Spleen (tissue), 11 donors: Measurements from ENCODE around the gene VSTM4. TPM values are rescaled to one million over a fixed set of nuclear protein-coding genes. Genes with fewer than 3 reads are reported as not detected.

Experiments
- DNase-seq: peaks from one replicate; pipeline ENCODE4 v3.0.0-alpha.2; 2020
- H3K27ac ChIP-seq, 8 donors: fragments of 200-600 bp; sonication (generic) in 7 of 8; 1 replicate in 4 of 8; 2 replicates in 4 of 8; pipeline versions ENCODE4 v1.5.0 to v1.8.0; 2016 to 2021; ENCODE audit warnings: inconsistent platforms in 4 of 8, mild to moderate bottlenecking in 4 of 8, moderate library complexity in 1 of 8
- H3K27me3 ChIP-seq, 7 donors: fragments of 200-600 bp; sonication (generic) in 6 of 7; replicated peaks in 1 of 7; 1 replicate in 4 of 7; 2 replicates in 3 of 7; pipeline versions ENCODE4 v1.5.0 to v1.8.0; 2016 to 2021; ENCODE audit warnings: inconsistent platforms in 3 of 7, mild to moderate bottlenecking in 1 of 7
- H3K36me3 ChIP-seq, 6 donors: fragments of 200-600 bp; sonication (generic) in 5 of 6; 1 replicate in 4 of 6; 2 replicates in 2 of 6; pipeline versions ENCODE4 v1.5.0 to v1.8.0; 2016 to 2021; ENCODE audit warnings: inconsistent platforms in 2 of 6
- H3K4me1 ChIP-seq, 6 donors: fragments of 200-600 bp; sonication (generic) in 5 of 6; 1 replicate in 3 of 6; 2 replicates in 3 of 6; pipeline versions ENCODE4 v1.5.0 to v1.8.0; 2016 to 2021; ENCODE audit warnings: inconsistent platforms in 3 of 6
- H3K4me3 ChIP-seq, 8 donors: fragments of 200-600 bp; sonication (generic) in 7 of 8; 1 replicate in 4 of 8; 2 replicates in 4 of 8; pipeline versions ENCODE4 v1.5.0 to v1.8.0; 2016 to 2021; ENCODE audit warnings: inconsistent platforms in 4 of 8, mild to moderate bottlenecking in 4 of 8, moderate library complexity in 2 of 8
- H3K9me3 ChIP-seq, 8 donors: fragments of 200-600 bp; sonication (generic) in 7 of 8; 1 replicate in 4 of 8; 2 replicates in 4 of 8; pipeline versions ENCODE4 v1.5.0 to v1.8.0; 2016 to 2021; ENCODE audit warnings: inconsistent platforms in 4 of 8
- CTCF ChIP-seq, 11 experiments: fragments of 200-600 bp in 7 of 11; fragments of 450-650 bp in 4 of 11; sonication (generic) in 4 of 11; IDR thresholded peaks in 8 of 11; conservative IDR thresholded peaks in 3 of 11; 1 replicate in 7 of 11; 2 replicates in 4 of 11; pipeline versions ENCODE4 v1.4.0 to v1.8.0; 2016 to 2021; ENCODE audit warnings: antibody characterized with exemption in 11 of 11, inconsistent platforms in 4 of 11, mild to moderate bottlenecking in 1 of 11
- POLR2A ChIP-seq, 3 donors: fragments of 450-650 bp; IDR thresholded peaks; one replicate each; pipeline ENCODE4 v1.5.1; 2017; ENCODE audit warnings: antibody characterized with exemption in 3 of 3, mild to moderate bottlenecking in 1 of 3
- POLR2AphosphoS5 ChIP-seq, 3 donors: sonication (generic); formaldehyde crosslinking; IDR thresholded peaks; one replicate each; pipeline ENCODE4 v1.5.1; 2017; ENCODE audit warnings: antibody characterized with exemption in 3 of 3
- WGBS, 5 donors: extraction: QIAGEN DNeasy Blood & Tissue Kit in 3 of 5; methylation state at CpG; one replicate each; pipeline versions ENCODE4 v1.1.5 to v1.1.7; 2013 to 2018; 5-methylcytosine and 5-hydroxymethylcytosine counted together
- intact Hi-C: fragments of 100-400 bp; cut with DNase I; formaldehyde crosslinking; loops from one replicate; pipeline ENCODE4 v1.15.0; 2023; ENCODE audit warnings: low total_unique reads
- polyA plus RNA-seq, 3 donors: library from polyadenylated mRNA; stranded (reverse); fragments of 200-250 nt; gene quantifications; one replicate each; pipeline ENCODE4 v1.2.1, GENCODE V29; 2013
- total RNA-seq, 7 donors: library from RNA; depleted of rRNA in 3 of 7; stranded (reverse); fragments of >200 nt in 3 of 7; fragmentation: NEBNext Ultra II Directional in 4 of 7; extraction: Animal tissue kit (Norgen Biotek cat#: 25700) in 4 of 7; gene quantifications; one replicate each; pipeline versions ENCODE4 v1.1.0 to v1.2.1, GENCODE V29; 2016 to 2021
- donor health status: healthy with polysubstance abuse.
- donor health status: DM: no; HTN: no; CAD: no; lungs with moderate emphysema.
- donor health status: DM: no; HTN: no; CAD: no.
- donor health status: Bipolar disorder and iron deficiency.
- donor health status: healthy.
- donor health status: DM: no; HTN: no; CAD: no.
- donor health status: DM: yes; HTN: yes; CAD: no.

Gene VSTM4
- total and polyA plus RNA-seq, 10 donors = 0.57 to 6.8 (median 3.1) TPM

DNA sequence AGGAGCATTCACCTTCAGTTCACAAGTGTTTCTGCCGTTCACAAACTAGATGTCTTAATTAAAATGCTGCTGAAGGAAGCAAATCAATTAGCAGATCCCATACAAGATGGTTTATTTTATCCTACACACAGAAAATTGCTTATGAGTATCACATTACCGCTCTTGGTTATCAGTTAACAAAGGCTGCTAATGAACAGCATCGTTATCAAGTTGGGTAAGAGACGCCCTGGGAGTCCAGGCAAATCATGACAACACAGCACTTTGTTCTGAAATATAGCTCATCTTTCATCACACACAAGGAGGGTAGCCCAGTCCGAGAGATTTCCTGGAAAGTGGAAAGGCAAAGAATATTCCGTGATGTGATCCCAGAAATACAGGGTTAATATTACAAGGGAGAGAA, 39.3 kb upstream of the VSTM4 start:
- no peaks in the 10 kb centered on the region for H3K4me1 ChIP-seq
- DNase-seq = no peak
- 92 to 96% (median 95%) methylated on average over 6 of the region's 6 CpGs for WGBS, 5 donors
- intact Hi-C loops = no loop called here
- H3K27me3 ChIP-seq = peaks cover 0 to 12% (median 0%) of the 10 kb centered on the region in 7 donors
- H3K9me3 ChIP-seq = no peaks in the 10 kb centered on the region
- H3K27ac ChIP-seq = no peak overlapping the region
- peaks cover 0 to 19% (median 0%) of the 10 kb centered on the region in 6 donors for H3K36me3 ChIP-seq
- no peak overlapping the region for H3K4me3 ChIP-seq
- TF ChIP-seq POLR2AphosphoS5 (IDR thresholded peaks at IDR 0.05) = no peak
- TF ChIP-seq CTCF (IDR thresholded peaks at IDR 0.05 in 8 of 11, conservative IDR thresholded peaks at IDR 0.05 in 3 of 11) = no peak
- no peak for TF ChIP-seq POLR2A (IDR thresholded peaks at IDR 0.05)

- intact Hi-C loops = no loop called here
- Histone ChIP-seq H3K9me3 (no peaks in the 10 kb centered on the region), H3K4me1 (no peaks in the 10 kb centered on the region), H3K27me3 (peaks cover 0 to 12% (median 0%) of the 10 kb centered on the region in 7 donors), H3K27ac (no peak overlapping the region), H3K4me3 (no peak overlapping the region), H3K36me3 (peaks cover 0 to 16% (median 0%) of the 10 kb centered on the region in 6 donors)
- TF ChIP-seq POLR2AphosphoS5 (IDR thresholded peaks at IDR 0.05) (no peak), POLR2A (IDR thresholded peaks at IDR 0.05) (no peak), CTCF (IDR thresholded peaks at IDR 0.05 in 8 of 11, conservative IDR thresholded peaks at IDR 0.05 in 3 of 11) (no peak)
- WGBS, 5 donors = 89 to 95% (median 90%) methylated on average over 1 of the region's 1 CpG; no CpG with 5 or more reads in 1 of the 5 donors
- DNase-seq = no peak
Observed at GRCh38 chr10:49153971-49154370, 38.6 kb upstream of the VSTM4 start.

DNA sequence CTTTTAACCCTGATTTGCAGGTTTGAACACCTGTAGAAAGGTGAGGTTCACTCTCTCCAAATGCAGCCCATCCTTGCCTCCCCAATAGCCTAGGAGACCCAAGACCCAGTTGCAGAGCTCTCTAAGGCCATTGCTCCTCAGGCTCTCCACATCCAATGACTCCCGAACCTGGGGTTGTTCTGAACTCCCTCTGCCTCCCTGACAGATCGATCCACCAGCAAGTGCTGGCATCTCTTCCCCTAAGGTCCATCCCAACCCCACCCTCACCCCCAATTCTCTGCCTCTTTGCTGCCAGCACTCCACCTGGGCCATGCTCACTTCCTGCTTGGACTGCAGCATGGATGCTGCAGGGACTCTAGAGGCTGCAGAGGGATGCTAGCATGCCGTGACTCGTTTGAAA, 37.8 kb upstream of the VSTM4 start:
- 63 to 93% (median 78%) methylated on average over 4 of the region's 4 CpGs for WGBS, 5 donors
- no peak for TF ChIP-seq POLR2A (IDR thresholded peaks at IDR 0.05)
- TF ChIP-seq CTCF (IDR thresholded peaks at IDR 0.05 in 8 of 11, conservative IDR thresholded peaks at IDR 0.05 in 3 of 11) = no peak
- no peak for TF ChIP-seq POLR2AphosphoS5 (IDR thresholded peaks at IDR 0.05)
- no peaks in the 10 kb centered on the region for H3K4me1 ChIP-seq
- DNase-seq = no peak
- intact Hi-C loops = no loop called here
- H3K36me3 ChIP-seq = peaks cover 0 to 16% (median 0%) of the 10 kb centered on the region in 6 donors
- H3K27me3 ChIP-seq = peaks cover 0 to 12% (median 0%) of the 10 kb centered on the region in 7 donors
- H3K27ac ChIP-seq = no peak overlapping the region
- H3K9me3 ChIP-seq = peaks cover 0 to 5% (median under 1%) of the 10 kb centered on the region in 8 donors
- no peak overlapping the region for H3K4me3 ChIP-seq

DNA sequence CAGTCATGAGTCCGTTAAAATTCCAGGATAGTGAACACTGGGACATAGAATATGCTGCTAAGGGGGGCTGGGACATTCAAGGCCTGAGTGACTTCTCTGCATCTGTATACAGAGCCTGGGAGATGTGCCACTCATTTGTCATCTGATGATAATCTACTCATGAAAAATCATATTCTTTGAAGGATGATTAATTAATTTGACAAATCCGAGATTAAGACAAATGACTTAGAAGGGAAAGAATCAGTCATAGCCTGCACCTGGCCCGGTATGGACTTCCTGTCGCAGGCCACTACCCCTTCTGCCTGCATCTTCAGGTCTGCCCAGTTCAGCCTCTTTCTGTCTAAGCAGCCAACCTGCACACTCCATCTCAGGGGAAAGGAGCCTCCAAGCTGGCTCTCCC, 37.3 kb upstream of the VSTM4 start:
- Histone ChIP-seq H3K4me3 (no peak overlapping the region), H3K27me3 (peaks cover 0 to 12% (median 0%) of the 10 kb centered on the region in 7 donors), H3K36me3 (peaks cover 0 to 16% (median 0%) of the 10 kb centered on the region in 6 donors), H3K4me1 (no peaks in the 10 kb centered on the region), H3K27ac (no peak overlapping the region), H3K9me3 (peaks cover 0 to 9% (median 5%) of the 10 kb centered on the region in 8 donors)
- TF ChIP-seq POLR2AphosphoS5 (IDR thresholded peaks at IDR 0.05) (no peak), CTCF (IDR thresholded peaks at IDR 0.05 in 8 of 11, conservative IDR thresholded peaks at IDR 0.05 in 3 of 11) (no peak), POLR2A (IDR thresholded peaks at IDR 0.05) (no peak)
- intact Hi-C loops = no loop called here
- no peak for DNase-seq
- WGBS, 5 donors = 73 to 82% (median 79%) methylated on average over 4 of the region's 4 CpGs
